Activated naive CD8-positive, alpha-beta T cell (primary cell): Measurements from ENCODE around the gene TIPARP.

Experiments used
- H3K27ac Mint-ChIP-seq: one replicate; pipeline ENCODE4 v1.8.0; 2021; ENCODE audit warnings: mixed read lengths
- H3K27me3 Mint-ChIP-seq: one replicate; pipeline ENCODE4 v1.8.0; 2021; ENCODE audit warnings: mixed read lengths
- H3K36me3 Mint-ChIP-seq: one replicate; pipeline ENCODE4 v1.8.0; 2021; ENCODE audit warnings: mixed read lengths
- H3K4me1 Mint-ChIP-seq: one replicate; pipeline ENCODE4 v1.8.0; 2021; ENCODE audit warnings: low read depth, mixed read lengths
- H3K4me3 Mint-ChIP-seq: one replicate; pipeline ENCODE4 v1.8.0; 2021; ENCODE audit warnings: mild to moderate bottlenecking, mixed read lengths
- H3K9me3 Mint-ChIP-seq: one replicate; pipeline ENCODE4 v1.8.0; 2021; ENCODE audit warnings: low read depth, mixed read lengths

TIPARP gene

DNA sequence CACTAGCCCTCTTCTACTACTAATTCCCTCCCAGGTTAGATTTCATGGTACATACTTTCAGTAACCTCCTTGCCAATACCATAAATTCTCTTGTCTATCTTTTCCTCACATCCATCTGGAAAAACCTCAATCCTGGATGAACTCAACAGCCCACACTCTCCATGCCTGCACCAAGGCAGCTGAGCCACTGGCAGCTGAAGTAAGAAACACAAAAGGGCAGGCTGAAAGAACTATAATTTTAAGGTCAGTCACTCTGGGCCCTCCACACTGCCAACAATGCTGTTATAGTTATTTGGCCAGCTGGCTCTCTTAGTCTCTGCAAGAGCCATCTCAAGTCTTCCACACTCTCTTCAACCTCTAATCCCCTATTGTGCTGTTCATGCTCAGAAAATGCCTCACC is 15.1 kb upstream of the TIPARP start:
- Mint-ChIP-seq H3K27ac (no peak overlapping the region), H3K27me3 (no peaks in the 10 kb centered on the region), H3K4me1 (peaks cover 5% of the 10 kb centered on the region), H3K36me3 (peaks cover 5% of the 10 kb centered on the region), H3K9me3 (no peaks in the 10 kb centered on the region), H3K4me3 (no peak overlapping the region)

DNA sequence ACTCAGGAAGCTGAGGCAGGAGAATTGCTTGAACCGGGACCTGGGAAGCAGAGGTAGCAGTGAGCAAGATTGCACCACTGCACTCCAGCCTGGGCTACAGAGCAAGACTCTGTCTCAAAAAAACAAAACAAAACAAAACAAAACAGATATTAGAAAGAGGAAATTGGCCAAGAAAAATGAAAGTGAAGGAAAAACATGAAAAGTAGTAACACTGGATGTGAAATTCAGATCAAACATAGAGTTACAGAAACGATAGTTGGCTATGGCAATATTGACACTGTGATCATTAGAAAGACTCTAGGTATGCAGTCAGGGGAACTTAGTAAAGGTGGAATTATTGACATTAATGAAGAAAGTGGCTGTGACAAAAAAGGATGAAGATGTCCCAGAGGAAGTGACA is 13.2 kb upstream of the TIPARP start:
- H3K4me3 Mint-ChIP-seq = no peak overlapping the region
- no peaks in the 10 kb centered on the region for H3K9me3 Mint-ChIP-seq
- H3K27me3 Mint-ChIP-seq = no peaks in the 10 kb centered on the region
- peaks cover 22% of the 10 kb centered on the region for H3K4me1 Mint-ChIP-seq
- peaks cover 6% of the 10 kb centered on the region for H3K36me3 Mint-ChIP-seq
- H3K27ac Mint-ChIP-seq = no peak overlapping the region

DNA sequence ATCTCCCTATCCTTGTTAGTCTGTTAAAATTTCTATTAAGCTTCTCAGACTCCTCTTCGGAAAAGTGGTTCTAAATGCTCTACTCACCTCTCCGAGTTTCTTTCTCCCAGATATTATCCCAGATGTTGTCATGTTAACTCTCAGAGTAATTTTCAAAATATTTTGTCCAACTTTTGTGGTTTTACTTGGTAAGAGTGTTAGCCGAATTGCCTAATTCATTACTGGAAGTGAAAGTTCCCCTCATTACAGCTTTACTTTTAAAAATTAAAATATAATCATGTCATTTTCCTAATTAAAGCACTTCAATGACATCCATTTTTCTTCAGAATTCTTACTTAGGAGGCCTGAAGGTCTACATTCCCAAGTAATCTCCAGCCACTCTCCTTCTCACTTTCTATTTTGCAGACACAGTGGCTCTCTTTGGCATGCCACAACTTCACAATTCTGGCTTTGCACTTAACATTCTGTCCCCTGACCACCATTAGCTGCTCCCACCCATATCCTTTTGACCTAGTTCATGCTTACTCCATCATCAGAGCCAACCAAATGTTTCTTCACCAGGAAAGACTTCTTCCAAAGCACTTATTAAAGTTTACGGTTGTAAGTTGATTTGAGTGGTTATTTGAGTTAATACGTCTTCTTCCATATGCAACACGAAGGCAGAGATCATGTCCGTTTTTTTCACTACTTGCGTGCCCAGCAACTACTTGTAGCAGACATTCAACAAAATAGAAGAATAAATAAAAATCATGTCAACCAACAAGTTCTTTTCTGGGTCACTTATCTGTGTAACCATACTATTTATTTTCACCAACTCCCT is 10.2 kb upstream of the TIPARP start:
- Mint-ChIP-seq H3K4me1 (peaks cover 32% of the 10 kb centered on the region), H3K36me3 (peaks cover 2% of the 10 kb centered on the region), H3K27me3 (no peaks in the 10 kb centered on the region), H3K9me3 (no peaks in the 10 kb centered on the region), H3K27ac (peak overlapping the region; percentile 68), H3K4me3 (peak overlapping the region; percentile 38)

DNA sequence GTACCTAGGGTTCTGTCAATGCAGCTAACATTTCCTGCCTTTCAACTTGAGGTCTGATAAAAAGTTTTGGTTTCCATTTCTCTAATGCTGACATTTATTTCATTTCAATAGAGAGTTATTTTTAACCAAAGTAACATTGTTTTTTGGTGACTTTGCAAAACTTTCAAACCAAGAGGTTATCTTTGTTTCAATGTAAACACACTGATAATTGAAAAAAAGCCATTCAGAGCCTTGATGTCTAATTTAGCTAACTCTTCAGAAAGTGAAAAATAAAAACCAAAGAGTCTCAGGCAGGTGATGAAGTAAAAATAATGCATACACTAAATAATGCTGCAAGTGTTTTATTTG is 9.6 kb upstream of the TIPARP start:
- Mint-ChIP-seq H3K4me3 (no peak overlapping the region), H3K9me3 (no peaks in the 10 kb centered on the region), H3K36me3 (peaks cover 2% of the 10 kb centered on the region), H3K27me3 (no peaks in the 10 kb centered on the region), H3K27ac (peak overlapping the region; percentile 68), H3K4me1 (peaks cover 32% of the 10 kb centered on the region)

DNA sequence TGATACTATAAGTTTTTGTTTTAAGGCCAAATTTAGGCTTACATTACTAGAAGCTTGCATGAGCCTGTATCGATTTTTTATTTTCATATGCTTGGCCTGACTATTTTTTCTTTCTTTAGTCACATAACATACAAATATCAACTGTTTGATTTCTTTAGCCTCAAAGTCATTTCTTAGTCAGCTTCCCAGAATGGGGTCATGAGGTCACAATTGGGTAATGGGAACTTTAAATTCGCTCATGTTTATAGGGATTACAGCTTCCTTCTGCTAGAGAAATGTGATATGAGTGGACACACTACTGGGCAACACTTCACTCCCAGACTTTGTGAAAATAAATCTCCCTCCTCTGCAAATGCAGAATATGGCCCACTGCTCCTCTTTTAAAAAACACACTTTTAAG is 9.1 kb upstream of the TIPARP start:
- H3K4me3 Mint-ChIP-seq = no peak overlapping the region
- H3K27me3 Mint-ChIP-seq = no peaks in the 10 kb centered on the region
- no peak overlapping the region for H3K27ac Mint-ChIP-seq
- H3K36me3 Mint-ChIP-seq = peaks cover 2% of the 10 kb centered on the region
- peaks cover 32% of the 10 kb centered on the region for H3K4me1 Mint-ChIP-seq
- no peaks in the 10 kb centered on the region for H3K9me3 Mint-ChIP-seq

DNA sequence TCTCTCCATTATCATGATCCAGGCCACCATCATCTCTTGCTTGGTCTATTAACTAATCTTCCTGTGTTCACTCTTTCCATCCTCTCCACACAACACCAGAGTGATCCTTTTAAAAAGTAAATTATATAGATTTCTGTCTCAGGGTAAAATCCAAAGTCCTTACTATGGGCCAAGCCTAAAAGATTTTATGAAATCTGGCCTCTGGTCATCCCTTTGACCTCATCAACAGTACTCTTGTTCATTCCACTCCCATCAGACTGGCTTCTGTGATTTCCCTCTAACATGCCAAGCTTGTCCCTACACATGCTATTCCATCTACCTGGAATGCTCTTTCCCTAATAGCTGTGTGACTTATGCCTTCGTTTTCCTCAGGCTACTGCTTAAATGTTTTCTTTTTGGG is 8.3 kb upstream of the TIPARP start:
- H3K9me3 Mint-ChIP-seq = no peaks in the 10 kb centered on the region
- no peaks in the 10 kb centered on the region for H3K27me3 Mint-ChIP-seq
- no peak overlapping the region for H3K27ac Mint-ChIP-seq
- H3K36me3 Mint-ChIP-seq = peaks cover 2% of the 10 kb centered on the region
- peaks cover 32% of the 10 kb centered on the region for H3K4me1 Mint-ChIP-seq
- H3K4me3 Mint-ChIP-seq = no peak overlapping the region

DNA sequence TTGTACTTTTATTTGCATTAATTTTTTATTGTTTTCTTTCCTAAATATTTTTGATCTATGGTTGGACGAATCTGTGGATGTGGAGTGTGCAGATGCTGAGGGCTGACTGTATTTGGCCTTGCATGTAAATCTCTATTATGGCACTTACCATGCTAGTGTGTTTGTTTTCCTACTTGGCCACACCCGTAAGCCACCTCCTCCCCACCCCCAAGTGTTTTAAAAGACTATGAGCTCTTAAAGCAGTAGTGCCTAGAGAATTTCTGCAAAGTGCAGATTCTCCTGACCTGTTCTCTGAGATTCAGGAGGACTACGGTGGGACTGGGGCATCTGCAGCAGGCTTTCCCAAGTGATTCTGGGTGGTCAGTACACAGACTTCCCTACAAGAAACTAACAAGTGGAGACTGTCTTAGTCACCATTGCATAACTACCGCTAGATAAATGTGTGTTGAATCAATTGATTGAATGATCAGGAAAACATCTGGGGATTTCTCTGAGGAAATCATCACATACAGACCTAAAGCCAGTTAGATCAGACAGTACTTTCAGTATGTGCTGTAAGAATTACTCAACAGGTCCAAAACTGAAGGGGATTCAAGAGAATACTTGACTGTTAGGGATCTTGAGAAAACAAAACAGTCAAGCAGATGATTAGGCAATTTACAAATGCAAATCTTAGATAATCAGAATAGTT is 6.2 kb upstream of the TIPARP start:
- H3K4me1 Mint-ChIP-seq = peaks cover 30% of the 10 kb centered on the region
- no peak overlapping the region for H3K27ac Mint-ChIP-seq
- peaks cover 2% of the 10 kb centered on the region for H3K36me3 Mint-ChIP-seq

DNA sequence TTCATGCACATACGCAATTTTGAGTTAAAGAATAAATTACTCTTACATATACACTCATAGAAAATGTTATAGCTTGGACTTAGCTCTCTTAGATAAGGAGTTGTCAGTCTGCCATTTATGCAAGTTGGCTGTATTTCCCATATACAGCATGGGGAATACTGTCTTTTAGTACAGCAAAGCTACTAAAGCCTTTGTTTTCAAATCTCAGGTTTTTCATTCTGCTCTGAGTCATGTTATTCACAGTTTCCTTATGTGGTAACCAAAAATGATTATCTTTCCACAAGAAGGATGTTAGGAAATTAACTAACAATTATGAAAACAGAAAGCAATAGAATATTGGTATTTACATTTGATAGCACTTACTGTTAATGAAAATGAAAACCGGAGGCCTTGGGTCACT is 4.3 kb upstream of the TIPARP start:
- Mint-ChIP-seq H3K27me3 (no peaks in the 10 kb centered on the region), H3K4me3 (no peak overlapping the region), H3K27ac (no peak overlapping the region), H3K4me1 (peaks cover 23% of the 10 kb centered on the region), H3K36me3 (no peaks in the 10 kb centered on the region), H3K9me3 (no peaks in the 10 kb centered on the region)

More for the DNA sequence above, 6.2 kb upstream of the TIPARP start:
- H3K9me3 Mint-ChIP-seq = no peaks in the 10 kb centered on the region
- H3K4me3 Mint-ChIP-seq = no peak overlapping the region
- H3K27me3 Mint-ChIP-seq = no peaks in the 10 kb centered on the region

DNA sequence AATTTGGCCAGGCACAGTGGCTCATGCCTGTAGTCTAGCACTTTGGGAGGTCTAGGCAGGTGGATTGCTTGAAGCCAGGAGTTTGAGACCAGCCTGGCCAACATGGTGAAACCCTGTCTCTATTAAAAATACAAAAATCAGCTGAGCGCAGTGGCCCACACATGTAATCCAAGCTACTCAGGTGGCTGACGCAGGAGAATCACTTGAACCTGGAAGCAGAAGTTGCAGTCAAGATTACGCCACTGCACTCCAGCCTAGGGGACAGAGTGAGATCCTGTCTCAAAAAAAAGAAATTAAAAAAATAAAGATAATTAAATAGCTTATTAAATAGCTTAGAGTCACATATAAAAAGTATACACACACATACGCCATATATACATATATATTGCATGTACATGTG is 3.7 kb upstream of the TIPARP start:
- Mint-ChIP-seq H3K27me3 (no peaks in the 10 kb centered on the region), H3K27ac (no peak overlapping the region), H3K4me3 (no peak overlapping the region), H3K36me3 (no peaks in the 10 kb centered on the region), H3K9me3 (no peaks in the 10 kb centered on the region), H3K4me1 (peaks cover 18% of the 10 kb centered on the region)

DNA sequence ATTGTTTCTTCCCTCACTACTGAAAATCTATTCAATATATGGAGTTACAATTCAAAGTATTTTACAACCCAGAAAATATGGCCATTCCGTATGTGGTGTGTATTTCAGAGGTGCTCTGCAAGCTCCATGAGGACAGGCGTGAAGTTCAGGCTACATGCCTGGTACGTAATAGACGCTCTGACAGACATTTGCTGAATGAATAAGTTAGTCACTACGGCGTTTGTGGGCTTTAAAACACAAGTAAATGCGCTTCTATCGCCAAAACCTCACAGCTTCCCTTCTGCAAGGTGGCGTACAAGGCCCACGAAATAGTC is 701 bp upstream of the TIPARP start:
- no peaks in the 10 kb centered on the region for H3K9me3 Mint-ChIP-seq
- H3K4me3 Mint-ChIP-seq = peak overlapping the region; percentile 97
- peaks cover 31% of the 10 kb centered on the region for H3K4me1 Mint-ChIP-seq
- peak overlapping the region; percentile 95 for H3K27ac Mint-ChIP-seq
- H3K27me3 Mint-ChIP-seq = no peaks in the 10 kb centered on the region
- peaks cover 12% of the 10 kb centered on the region for H3K36me3 Mint-ChIP-seq

DNA sequence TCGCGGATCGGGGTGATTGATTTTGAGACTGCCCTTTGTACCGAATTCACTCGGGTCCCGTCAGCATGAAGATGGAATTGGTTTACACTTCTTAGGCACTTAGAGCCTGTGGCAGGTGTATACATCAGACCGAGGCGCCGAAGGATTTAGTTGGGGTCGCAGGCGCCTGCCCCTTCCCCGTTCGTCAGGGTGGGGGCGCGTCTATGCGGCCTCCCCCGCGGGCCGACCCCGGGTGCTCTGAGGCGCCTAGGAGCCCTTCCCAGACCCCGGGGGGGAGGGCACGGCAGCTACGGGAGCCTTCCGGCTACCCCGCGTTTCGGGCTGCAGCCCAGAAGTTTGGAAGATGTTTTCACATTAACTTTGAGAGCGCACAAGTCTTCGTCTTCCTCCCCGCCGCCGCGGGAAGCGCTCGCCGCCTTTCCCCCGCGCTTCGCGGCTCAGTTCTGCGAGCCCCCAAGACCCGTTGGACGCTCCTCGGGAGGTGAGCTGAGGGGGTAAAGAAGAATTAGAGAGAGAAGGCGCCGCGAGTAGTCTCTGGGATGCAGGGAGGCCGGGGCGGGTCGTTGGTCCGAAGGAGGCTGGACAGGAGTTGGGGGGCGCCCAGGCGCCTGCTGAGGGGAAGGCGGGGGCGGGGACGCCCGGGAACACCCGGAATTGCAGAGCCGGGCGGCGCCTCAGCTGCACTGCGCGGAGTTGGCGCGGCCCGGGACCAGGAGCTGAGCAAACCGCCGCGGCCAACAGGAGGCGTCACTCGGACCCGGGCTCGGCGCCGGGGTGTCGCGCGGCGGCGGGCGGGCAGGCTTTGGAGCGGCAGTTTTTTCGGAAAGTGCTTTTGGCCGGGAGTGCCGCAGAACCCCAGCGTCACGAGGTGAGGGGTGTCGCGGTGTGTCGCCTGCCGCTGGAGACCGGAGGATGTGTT is 780 bp downstream of the TIPARP start:
- Mint-ChIP-seq H3K27ac (peak overlapping the region; percentile 89), H3K4me1 (peaks cover 42% of the 10 kb centered on the region), H3K4me3 (peak overlapping the region; percentile 97), H3K27me3 (no peaks in the 10 kb centered on the region), H3K36me3 (peaks cover 17% of the 10 kb centered on the region), H3K9me3 (no peaks in the 10 kb centered on the region)

DNA sequence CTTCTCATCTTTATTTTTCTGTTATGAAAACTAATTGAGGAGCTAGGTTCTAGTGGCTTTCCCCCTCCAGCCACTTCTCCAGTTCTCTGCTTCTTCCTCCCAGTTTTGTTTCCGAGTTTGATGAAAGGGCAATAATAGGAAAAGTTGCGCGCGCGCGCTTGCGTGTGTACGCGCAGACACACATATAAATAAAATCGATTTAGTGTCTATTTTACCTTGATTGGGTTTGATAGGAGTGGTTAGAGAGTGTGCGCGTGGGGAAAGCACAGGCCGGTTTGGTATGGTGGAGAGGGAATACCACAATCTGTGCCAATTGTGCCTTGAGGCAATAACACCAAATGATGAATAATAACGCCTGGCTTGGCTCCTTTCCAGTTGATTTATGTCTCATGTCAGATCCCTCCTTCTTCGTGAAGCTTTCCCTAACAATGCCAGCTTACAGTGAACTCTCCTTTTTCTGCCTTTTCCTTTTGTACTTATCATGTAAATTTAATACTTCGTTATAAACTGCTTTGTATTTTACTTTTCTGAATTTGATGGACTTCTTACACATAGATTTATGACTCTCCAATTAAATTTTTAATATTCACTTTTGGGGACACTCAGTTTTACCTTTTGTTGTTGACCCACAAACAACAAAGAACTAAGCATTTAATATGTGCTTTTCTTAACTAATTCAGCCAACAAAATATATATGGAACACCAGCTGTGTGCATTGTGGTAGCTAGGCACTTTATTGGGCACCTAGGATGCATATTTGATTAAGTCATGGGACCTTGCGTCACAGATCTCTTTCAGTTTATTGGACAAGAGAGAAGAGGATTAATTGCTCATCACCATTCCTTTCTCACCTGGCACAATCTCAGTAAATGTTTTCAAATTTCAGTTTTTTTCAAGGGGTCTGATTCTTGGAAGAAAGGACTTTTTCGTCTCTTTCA is 1.7 kb downstream of the TIPARP start:
- H3K9me3 Mint-ChIP-seq = no peaks in the 10 kb centered on the region
- peak overlapping the region; percentile 89 for H3K27ac Mint-ChIP-seq
- H3K27me3 Mint-ChIP-seq = no peaks in the 10 kb centered on the region
- H3K4me1 Mint-ChIP-seq = peaks cover 51% of the 10 kb centered on the region
- peaks cover 23% of the 10 kb centered on the region for H3K36me3 Mint-ChIP-seq
- H3K4me3 Mint-ChIP-seq = peak overlapping the region; percentile 97

DNA sequence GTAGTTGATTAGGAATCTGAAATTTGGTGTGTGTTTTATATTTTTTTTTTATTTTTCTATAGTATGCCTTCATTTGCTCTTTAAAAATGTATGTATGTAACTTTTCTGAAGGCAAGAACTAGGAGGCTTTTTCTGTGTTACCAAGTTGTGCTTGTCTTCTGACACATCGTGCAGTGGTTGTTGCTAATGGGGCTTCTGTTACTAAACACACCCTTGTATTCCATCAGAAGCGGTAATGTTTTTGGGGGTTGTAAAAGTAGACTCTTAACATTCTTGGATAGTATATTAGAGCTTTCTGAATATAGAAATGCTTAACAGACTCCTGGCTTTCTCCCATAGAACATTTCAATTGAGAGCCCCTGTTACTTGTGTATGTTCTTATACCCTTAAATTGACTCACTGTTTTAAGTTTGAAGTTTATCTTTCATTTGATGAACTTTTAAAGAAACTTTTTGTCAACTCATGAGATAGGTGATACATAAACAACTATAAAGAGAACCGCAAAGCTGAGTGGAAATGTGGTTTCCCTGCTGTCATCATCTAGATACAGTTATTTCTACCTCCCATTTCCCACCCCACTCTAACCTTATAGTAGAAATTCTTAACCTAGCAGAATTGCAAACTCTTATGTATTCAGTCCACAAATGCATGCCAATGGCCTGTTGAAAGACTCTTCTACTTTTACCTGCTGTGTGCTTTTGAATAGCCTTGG is 2.5 kb downstream of the TIPARP start:
- Mint-ChIP-seq H3K36me3 (peaks cover 30% of the 10 kb centered on the region), H3K27ac (peak overlapping the region; percentile 56), H3K27me3 (no peaks in the 10 kb centered on the region), H3K4me3 (peak overlapping the region; percentile 97), H3K4me1 (peaks cover 59% of the 10 kb centered on the region), H3K9me3 (no peaks in the 10 kb centered on the region)

DNA sequence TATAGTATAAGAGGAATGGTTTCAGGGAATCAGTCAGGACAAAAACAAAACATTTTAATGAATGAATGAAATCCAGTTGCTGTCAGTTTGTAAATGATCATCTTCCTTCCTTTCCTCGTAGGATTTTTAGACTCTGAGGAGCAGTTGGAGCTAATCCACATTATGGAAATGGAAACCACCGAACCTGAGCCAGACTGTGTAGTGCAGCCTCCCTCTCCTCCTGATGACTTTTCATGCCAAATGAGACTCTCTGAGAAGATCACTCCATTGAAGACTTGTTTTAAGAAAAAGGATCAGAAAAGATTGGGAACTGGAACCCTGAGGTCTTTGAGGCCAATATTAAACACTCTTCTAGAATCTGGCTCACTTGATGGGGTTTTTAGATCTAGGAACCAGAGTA is 3.1 kb downstream of the TIPARP start:
- H3K9me3 Mint-ChIP-seq = no peaks in the 10 kb centered on the region
- H3K27me3 Mint-ChIP-seq = no peaks in the 10 kb centered on the region
- H3K4me1 Mint-ChIP-seq = peaks cover 66% of the 10 kb centered on the region
- H3K36me3 Mint-ChIP-seq = peaks cover 32% of the 10 kb centered on the region
- H3K4me3 Mint-ChIP-seq = peak overlapping the region; percentile 97
- H3K27ac Mint-ChIP-seq = no peak overlapping the region
